NCI-H82 treated with DMSO at 0.1 percent for 48 hours (cell line): ENCODE measurements around the gene SPTBN5.

Experiments used
- DNase-seq: peaks from one replicate; lab custom pipeline; 2025; ENCODE audit not compliant: unreplicated experiment; lab: John Stamatoyannopoulos, UW

SPTBN5 gene

DNA sequence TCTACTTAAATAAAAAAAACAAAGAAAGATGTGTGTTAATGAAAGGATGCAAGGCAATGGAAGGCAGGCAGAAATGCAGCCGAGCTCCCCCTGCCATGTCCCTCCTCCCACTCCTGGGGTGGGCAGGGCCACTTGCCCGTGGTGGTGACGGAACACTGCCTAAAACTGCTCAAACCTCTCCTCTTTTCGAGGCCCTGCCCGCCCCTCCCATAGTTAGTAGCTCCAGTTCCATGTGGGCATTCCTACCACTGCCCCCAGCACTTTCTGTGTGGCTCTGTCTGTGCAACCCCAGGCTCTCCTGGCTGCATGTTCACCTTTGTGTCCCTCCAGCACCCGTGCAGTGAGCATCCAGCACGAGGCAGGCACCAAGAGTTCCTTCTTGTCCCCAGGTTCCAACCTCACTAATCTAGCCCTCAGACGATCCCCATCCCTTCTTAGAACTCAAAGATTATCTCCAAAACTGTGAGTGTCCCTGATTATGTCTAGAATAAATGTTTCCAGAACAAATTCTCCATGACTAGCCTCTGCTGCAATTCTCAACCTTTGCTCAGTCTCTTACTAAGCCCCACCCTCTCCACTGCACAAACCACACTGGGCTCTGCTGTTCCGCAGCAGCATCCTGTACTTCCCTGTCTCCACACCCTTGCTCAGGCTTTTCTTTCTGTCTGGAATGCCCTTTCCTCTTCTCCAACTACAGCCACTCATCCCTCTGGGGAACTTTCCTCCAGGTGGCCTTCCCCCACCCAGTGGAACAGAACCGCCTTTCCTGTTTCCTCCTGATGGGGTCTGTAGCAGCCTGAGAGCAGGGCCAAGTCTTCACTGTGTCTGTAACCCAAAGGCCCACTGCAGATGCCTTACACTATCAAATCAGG is 32.6 kb upstream of the SPTBN5 start:
- DNase-seq = no peak

DNA sequence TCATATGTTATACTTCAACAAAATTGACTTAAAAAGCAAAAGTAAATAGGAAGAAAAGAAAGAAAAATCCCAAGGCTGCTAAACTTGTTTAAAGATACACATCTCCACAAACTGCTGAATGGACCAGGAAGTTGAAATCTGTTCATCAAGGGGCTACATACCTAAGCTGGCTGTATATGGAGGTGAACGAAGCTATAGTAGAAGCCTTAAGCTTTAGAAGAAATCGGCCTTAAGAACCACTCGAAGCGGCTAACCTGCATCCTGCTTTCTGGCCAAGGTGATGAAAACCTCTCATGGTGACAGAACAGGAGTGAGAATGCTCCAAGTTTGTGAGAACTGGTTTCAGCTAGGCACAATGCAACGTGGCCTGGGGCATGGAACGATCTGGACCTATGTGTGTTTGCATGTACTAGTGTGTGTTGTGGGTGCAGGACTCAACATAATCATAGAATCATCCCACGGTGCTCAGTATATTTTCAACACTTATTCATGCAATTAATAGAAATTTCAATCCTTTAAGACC is 31.3 kb upstream of the SPTBN5 start:
- no peak for DNase-seq

- no peak for DNase-seq
Observed at GRCh38 chr15:41923401-41923997, 29.6 kb upstream of the SPTBN5 start.

DNA sequence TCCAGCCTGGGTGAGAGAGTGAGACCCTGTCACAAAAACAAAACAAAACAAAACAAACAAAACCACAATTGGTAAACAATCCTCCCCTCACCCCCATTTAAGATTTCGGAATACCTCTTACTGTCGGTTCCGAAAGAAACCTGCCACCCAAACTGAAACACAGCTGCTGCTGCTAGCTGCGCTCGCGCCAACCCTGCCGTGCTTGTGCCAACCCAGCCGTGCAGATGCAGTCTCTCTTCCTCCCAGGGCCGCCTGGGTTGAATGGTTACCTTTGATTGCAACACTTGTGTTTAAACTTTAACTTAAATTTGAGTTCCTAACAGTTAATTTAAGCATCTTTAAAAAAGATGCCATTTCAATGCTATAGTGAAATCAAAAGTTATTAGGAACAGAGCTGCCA is 28.5 kb upstream of the SPTBN5 start:
- DNase-seq = no peak

DNA sequence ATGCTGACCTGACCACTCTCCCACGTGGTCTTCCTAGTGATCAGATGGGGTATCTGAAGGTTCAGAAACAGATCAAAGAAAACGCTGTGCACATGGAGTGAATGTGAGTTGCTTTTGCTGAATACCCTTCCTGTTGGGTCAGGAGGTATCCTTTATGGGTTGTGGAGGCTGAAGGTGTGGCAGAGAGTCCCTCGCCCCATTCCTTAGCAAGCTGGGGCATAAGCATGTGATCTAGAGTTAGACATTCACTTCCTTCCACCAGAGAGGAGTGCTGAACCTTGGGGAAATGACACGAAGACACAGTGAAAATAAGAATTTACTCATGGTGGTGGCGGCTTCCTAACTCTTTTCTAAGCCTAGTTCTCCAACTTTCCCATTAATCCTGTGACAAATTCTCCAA is 27.8 kb upstream of the SPTBN5 start:
- no peak for DNase-seq

DNA sequence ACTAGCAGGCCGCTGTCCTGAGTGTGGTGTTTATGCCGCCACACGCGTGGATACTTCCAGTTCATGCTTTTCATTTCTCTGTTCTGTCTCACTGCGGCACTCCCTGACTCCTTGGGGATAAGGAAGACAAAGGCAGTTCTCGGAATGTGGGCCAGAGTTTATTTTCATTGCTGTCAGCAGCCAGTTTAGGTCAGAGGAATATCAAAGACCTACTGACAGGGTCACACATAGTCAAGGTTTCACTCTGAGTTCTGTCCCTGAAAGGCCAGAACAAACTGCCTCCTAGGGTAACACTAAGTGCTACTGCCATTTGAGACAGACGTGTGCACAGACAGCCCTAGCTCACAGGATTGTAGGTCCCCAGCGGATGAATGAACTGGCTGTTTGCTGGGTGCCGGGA is 27.3 kb upstream of the SPTBN5 start:
- no peak for DNase-seq

GRCh38 chr15:41919954-41920538 is 26.2 kb upstream of the SPTBN5 start:
- no peak for DNase-seq

GRCh38 chr15:41919201-41919820 is 25.5 kb upstream of the SPTBN5 start:
- no peak for DNase-seq

- no peak for DNase-seq
Observed at GRCh38 chr15:41918506-41919126, 24.8 kb upstream of the SPTBN5 start.

DNA sequence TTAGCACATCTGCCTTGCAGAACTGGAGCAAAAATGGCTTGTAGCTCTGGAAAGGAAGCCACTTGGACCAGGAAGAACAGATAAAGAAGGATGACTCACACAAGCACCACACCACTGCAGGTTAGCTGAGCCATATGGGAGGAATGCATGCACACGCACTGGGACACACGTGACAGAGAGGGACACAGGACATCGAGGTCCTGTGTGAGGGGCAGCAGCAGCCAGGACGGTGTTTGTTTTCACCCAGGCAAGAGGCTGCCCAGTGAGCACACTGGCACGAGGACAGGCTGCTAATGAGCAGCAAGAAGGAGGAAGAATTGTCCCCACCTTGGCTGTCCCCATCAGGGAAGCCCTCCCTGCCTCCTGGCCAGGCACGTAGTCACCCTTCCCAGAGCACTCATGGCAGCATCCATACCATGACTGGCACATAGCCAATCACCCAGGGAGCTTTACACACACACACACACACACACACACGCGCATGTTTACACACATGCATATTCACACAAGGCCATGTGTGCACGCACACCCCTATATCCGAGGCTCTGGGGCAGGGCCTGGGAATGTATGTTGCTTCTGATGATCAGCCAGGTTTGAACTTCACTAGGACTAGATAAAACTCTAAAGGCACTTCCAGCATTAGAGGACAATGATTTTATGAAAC is 24.0 kb upstream of the SPTBN5 start:
- DNase-seq = no peak

DNA sequence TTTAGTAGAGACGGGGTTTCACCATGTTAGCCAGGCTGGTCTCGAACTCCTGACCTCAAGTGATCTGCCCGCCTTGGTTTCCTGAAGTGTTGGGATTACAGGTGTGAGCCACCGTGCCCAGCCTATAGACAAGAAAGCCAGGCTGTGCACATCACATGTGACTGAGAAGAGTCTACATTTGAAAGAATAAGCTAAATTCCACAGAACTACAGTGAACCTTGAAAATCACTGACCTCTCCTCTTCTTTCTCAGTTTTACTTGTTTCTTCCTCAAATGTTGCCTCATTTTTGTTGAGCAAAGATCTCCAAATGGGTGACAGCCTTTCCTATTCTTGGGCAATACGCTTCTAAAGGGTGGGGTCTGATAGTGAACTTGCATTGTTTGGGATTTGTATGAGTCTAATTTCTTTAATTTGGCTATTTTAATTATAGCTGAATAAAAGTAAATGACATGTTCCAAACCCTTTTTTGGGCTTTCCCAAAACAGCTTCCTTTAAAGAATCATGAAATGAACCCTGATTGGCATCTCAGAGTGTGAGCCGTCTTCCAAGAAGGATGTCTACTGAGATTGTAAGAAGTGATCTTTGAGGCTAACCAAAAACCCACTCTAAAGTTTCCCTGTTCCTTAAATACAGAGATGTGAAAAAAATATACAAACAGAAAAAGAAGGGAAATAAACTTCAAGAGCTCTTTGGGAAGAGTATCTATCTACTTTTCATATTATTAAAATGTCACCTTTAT is 21.6 kb upstream of the SPTBN5 start:
- DNase-seq = no peak

DNA sequence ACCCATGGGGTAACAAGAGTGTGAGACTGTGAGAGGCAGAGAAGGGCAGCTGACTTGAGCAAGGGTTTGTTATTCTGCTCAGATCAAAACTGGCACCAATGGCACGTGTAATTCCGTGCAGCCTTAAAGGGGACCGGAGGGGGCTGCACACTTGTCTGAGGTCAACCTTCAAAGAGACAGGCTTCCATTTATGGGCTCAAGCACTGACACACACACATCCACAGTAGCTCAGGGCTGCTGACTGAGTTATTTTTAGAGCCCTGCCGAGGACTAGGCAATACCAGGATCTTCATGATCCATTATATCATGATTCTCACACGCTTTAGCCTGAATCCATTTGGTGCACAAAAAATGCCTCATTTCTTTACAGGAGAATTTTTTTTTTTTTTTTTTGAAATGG is 20.6 kb upstream of the SPTBN5 start:
- no peak for DNase-seq

DNA sequence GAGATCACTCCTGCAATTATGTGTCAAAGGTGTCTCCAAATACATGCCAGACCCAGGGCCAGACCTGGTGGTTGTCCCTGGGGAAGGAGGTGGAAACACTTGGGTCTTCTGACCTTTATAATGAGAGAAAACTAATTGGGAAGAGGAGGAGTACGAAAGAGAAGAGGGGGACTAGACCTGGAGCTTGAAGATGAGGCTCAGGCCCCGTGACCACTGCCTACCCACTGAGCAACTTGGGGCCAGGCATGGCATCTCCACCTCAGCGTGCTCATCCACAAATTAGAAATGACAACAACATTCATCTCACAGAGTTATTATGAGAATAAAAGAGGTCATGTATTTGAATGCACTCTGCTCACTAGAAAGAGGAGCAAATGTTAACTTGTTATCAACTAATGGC is 19.4 kb upstream of the SPTBN5 start:
- DNase-seq = no peak

- no peak for DNase-seq
Observed at GRCh38 chr15:41911691-41912345, 18.0 kb upstream of the SPTBN5 start.

GRCh38 chr15:41908736-41909461 is 15.0 kb upstream of the SPTBN5 start:
- DNase-seq = no peak

DNA sequence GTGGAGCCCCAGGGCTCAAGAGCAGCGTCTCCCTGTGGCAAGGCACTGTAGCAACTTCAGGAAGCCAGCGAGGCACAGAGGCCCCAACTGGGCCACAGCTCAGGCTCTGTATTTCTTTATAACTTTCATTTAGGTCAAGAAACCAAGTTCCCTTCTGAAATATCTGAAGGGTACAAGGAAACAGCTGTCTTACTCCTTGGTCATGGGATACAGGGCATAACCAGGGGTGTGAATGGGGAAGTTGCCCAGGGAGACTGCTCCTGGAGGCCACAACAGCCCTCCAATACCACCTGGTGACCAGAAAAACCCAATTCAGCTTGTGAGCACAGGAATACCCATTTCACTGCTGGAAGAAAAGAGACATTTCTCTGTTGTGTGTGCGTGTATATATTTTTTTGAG is 13.3 kb upstream of the SPTBN5 start:
- DNase-seq = no peak

DNA sequence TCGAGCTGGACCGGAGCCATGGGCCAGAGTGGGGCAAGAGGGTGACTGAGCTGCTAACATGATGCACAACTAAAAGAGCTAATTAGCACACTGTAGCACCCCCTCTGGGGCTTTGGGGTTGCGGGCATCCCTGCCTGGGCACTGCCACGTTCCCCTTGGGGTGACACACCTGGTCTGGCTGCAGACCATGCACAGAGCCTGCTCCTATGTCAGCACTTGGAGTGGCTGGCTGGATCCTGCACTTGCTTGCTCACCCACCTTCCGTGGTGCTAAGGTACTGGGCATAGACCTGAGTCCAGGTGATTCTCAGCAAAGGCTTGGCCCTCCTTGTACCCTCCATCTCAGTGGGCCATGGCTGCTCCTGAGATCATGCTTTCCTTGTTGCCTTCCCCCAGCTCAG is 12.8 kb upstream of the SPTBN5 start:
- DNase-seq = no peak

DNA sequence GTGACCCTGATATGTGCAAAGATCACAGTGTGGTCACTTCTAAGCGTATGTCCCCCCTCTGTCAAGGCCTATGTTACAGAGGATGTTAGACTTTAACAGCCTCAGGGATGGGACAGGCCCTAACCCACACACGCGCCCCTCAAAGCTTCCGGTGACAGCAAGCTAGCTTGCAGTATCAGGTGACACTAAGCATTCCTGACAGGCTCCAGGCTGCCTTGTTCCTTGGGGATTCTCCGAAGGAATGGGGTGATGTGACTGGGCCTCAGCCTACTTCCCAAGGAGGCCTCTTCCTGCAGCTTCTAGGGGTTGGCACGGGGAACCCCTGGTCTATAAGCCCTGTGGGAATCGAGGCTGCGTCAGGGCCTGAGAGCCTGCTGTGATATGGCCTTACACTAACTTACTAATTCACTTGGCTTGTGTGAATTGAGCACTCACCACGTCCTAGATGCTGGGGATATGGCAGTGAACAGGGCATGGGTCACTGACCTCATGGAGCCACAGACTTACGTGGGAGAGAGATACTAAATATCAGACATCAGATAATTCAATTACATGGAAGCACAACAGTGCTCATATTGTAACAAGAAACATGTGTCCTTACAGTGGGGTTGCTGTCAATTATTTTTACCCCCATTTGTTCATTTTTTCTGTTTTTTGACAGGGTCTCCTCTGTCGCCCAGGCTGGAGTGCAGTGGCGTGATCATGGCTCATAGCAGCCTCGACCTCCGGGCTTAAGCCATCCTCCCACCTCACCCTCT is 11.4 kb upstream of the SPTBN5 start:
- no peak for DNase-seq
